Measurements from ENCODE around the gene ACVRL1. TPM values are rescaled to one million over a fixed set of nuclear protein-coding genes. Genes with fewer than 3 reads are reported as not detected.
A peak's percentile ranks its signal among the peaks of the same experiment; 100 is the strongest.

ACVRL1 gene
- total and polyA plus RNA-seq, 8 donors, result 74.2 to 173 (median 95.8) TPM

- Histone ChIP-seq H3K27ac (peak overlapping the region; percentile 50 to 68), H3K36me3 (peaks cover 0 to 7% of the 10 kb centered on the region in 2 donors), H3K27me3 (no peaks in the 10 kb centered on the region), H3K4me1 (peaks cover 14 to 42% of the 10 kb centered on the region in 2 donors), H3K4me3 (no peak overlapping the region), H3K9me3 (no peaks in the 10 kb centered on the region)
- TF ChIP-seq CTCF (IDR thresholded peaks at IDR 0.05), result no peak
- DNase-seq (no peak), ATAC-seq (no peak)
- intact Hi-C loops (cut with DNase I), result no loop called here
Observed at GRCh38 chr12:51925346-51926063, 18.2 kb downstream of the ACVRL1 start.

- TF ChIP-seq CTCF (IDR thresholded peaks at IDR 0.05), result no peak
- intact Hi-C loops (cut with DNase I), result no loop called here
- H3K36me3 ChIP-seq, result peaks cover 0 to 2% of the 10 kb centered on the region in 2 donors
- DNase-seq (no peak), ATAC-seq (no peak)
- H3K27ac ChIP-seq, result peak overlapping the region; percentile 50 to 68
- H3K9me3 ChIP-seq, result no peaks in the 10 kb centered on the region
- H3K4me3 ChIP-seq, result no peak overlapping the region
- H3K27me3 ChIP-seq, result no peaks in the 10 kb centered on the region
- peaks cover 14 to 41% of the 10 kb centered on the region in 2 donors for H3K4me1 ChIP-seq
Observed at GRCh38 chr12:51926064-51926632, 18.8 kb downstream of the ACVRL1 start.

GRCh38 chr12:51926718-51927117 is 19.4 kb downstream of the ACVRL1 start:
- no peaks in the 10 kb centered on the region for H3K27me3 ChIP-seq
- ATAC-seq (peak; percentile 27), DNase-seq (no peak)
- H3K27ac ChIP-seq, result peak overlapping the region; percentile 9 to 68
- H3K36me3 ChIP-seq, result no peaks in the 10 kb centered on the region
- peaks cover 14 to 35% of the 10 kb centered on the region in 2 donors for H3K4me1 ChIP-seq
- no peak overlapping the region for H3K4me3 ChIP-seq
- H3K9me3 ChIP-seq, result no peaks in the 10 kb centered on the region
- intact Hi-C loops (cut with DNase I), result no loop called here
- TF ChIP-seq CTCF (IDR thresholded peaks at IDR 0.05), result peak; percentile 24 to 63

GRCh38 chr12:51932218-51933076 is 25.1 kb downstream of the ACVRL1 start:
- ATAC-seq, result peak; percentile 83
- Histone ChIP-seq H3K4me3 (no peak overlapping the region), H3K4me1 (no peaks in the 10 kb centered on the region), H3K27me3 (no peaks in the 10 kb centered on the region), H3K36me3 (no peaks in the 10 kb centered on the region), H3K27ac (no peak overlapping the region), H3K9me3 (no peaks in the 10 kb centered on the region)
- intact Hi-C loops (cut with DNase I), result no loop called here
- DNase-seq, result no peak
- TF ChIP-seq CTCF (IDR thresholded peaks at IDR 0.05), result no peak

- intact Hi-C loops (cut with DNase I), result no loop called here
- no peaks in the 10 kb centered on the region for H3K27me3 ChIP-seq
- ATAC-seq, result no peak
- no peak overlapping the region for H3K27ac ChIP-seq
- H3K36me3 ChIP-seq, result no peaks in the 10 kb centered on the region
- no peaks in the 10 kb centered on the region for H3K4me1 ChIP-seq
- H3K9me3 ChIP-seq, result no peaks in the 10 kb centered on the region
- no peak for DNase-seq
- no peak for TF ChIP-seq CTCF (IDR thresholded peaks at IDR 0.05)
- no peak overlapping the region for H3K4me3 ChIP-seq
Observed at GRCh38 chr12:51934080-51934479, 26.8 kb downstream of the ACVRL1 start.
